ENCODE data around the gene AUNIP.
A peak's percentile ranks its signal among the peaks of the same experiment; 100 is the strongest.

AUNIP gene

DNA sequence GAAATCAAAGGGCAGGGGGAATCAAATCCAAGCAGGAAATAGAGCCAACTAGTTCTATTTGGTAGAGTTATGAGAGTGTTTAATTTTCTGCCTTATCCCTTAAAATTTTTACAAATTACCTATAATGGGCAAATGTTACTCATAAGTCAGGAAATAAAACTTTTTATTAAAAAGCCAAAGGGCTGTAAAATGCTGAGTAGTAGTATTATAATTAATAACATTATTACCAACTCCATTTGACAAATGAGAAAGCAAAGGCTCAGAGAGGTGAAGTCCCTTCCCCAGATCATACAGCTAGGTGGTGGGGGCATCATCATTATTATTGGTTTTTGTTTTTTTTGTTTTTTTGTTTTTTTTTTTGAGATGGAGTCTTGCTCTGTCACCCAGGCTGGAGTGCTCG is 55.9 kb downstream of the AUNIP start:
- H3K27ac Mint-ChIP-seq = no peak overlapping the region
- H3K27me3 Mint-ChIP-seq (ENCODE audit: low read depth, poor library complexity) = peaks cover 9% of the 10 kb centered on the region
- no peaks in the 10 kb centered on the region for H3K9me3 Mint-ChIP-seq
- TF ChIP-seq CTCF (IDR thresholded peaks at IDR 0.05) = no peak
- no peak overlapping the region for H3K4me3 Mint-ChIP-seq
- DNase-seq = no peak
- peaks cover 14% of the 10 kb centered on the region for H3K36me3 Mint-ChIP-seq (ENCODE audit: low read depth)
- H3K4me1 Mint-ChIP-seq = peaks cover 49% of the 10 kb centered on the region

- no peak for DNase-seq
- Mint-ChIP-seq H3K9me3 (no peaks in the 10 kb centered on the region), H3K27ac (no peak overlapping the region), H3K27me3 (ENCODE audit: low read depth, poor library complexity) (peaks cover 12% of the 10 kb centered on the region), H3K36me3 (ENCODE audit: low read depth) (peaks cover 14% of the 10 kb centered on the region), H3K4me1 (peaks cover 53% of the 10 kb centered on the region), H3K4me3 (peak overlapping the region; percentile 14)
- no peak for TF ChIP-seq CTCF (IDR thresholded peaks at IDR 0.05)
Measured at GRCh38 chr1:25802915-25803314, 56.3 kb downstream of the AUNIP start.

- no peak overlapping the region for H3K27ac Mint-ChIP-seq
- no peak for DNase-seq
- H3K27me3 Mint-ChIP-seq (ENCODE audit: low read depth, poor library complexity) = peaks cover 26% of the 10 kb centered on the region
- H3K9me3 Mint-ChIP-seq = no peaks in the 10 kb centered on the region
- no peak for TF ChIP-seq CTCF (IDR thresholded peaks at IDR 0.05)
- H3K36me3 Mint-ChIP-seq (ENCODE audit: low read depth) = peaks cover 8% of the 10 kb centered on the region
- H3K4me1 Mint-ChIP-seq = peaks cover 68% of the 10 kb centered on the region
- H3K4me3 Mint-ChIP-seq = peak overlapping the region; percentile 90
Measured at GRCh38 chr1:25800703-25801377, 58.4 kb downstream of the AUNIP start.

GRCh38 chr1:25799935-25800702 is 59.1 kb downstream of the AUNIP start, which contains the start of gene SELENON:
TSS of gene SELENON (plus strand) at chr1:25800193. CDS start at chr1:25800231, 38 bp downstream.
- TF ChIP-seq CTCF (IDR thresholded peaks at IDR 0.05) = no peak
- no peak within 1 kb of the TSS for H3K27ac Mint-ChIP-seq
- no peaks in the 10 kb centered on the region for H3K9me3 Mint-ChIP-seq
- peaks cover 63% of the 10 kb centered on the region for H3K4me1 Mint-ChIP-seq
- H3K27me3 Mint-ChIP-seq (ENCODE audit: low read depth, poor library complexity) = peaks cover 28% of the 10 kb centered on the region
- peak; percentile 80 for DNase-seq
- peaks cover under 1% of the 10 kb centered on the region for H3K36me3 Mint-ChIP-seq (ENCODE audit: low read depth)
- H3K4me3 Mint-ChIP-seq = peak within 1 kb of the TSS; percentile 90

GRCh38 chr1:25799352-25799934 is 59.8 kb downstream of the AUNIP start:
- no peak overlapping the region for H3K27ac Mint-ChIP-seq
- no peaks in the 10 kb centered on the region for H3K9me3 Mint-ChIP-seq
- peak overlapping the region; percentile 76 for H3K4me3 Mint-ChIP-seq
- H3K4me1 Mint-ChIP-seq = peaks cover 61% of the 10 kb centered on the region
- DNase-seq = no peak
- peaks cover 34% of the 10 kb centered on the region for H3K27me3 Mint-ChIP-seq (ENCODE audit: low read depth, poor library complexity)
- no peak for TF ChIP-seq CTCF (IDR thresholded peaks at IDR 0.05)
- no peaks in the 10 kb centered on the region for H3K36me3 Mint-ChIP-seq (ENCODE audit: low read depth)

All from nephron progenitor cell (in vitro differentiated cells).